Neuronal stem cell (in vitro differentiated cells): Measurements from ENCODE around the gene SOST.

ENCODE experiments used
- DNase-seq: peaks from one replicate; pipeline ENCODE4 v3.0.0-alpha.2; 2013; ENCODE audit warnings: low spot score
- H2AFZ ChIP-seq: one replicate; pipeline ENCODE4 v1.6.1; 2013; ENCODE audit warnings: mild to moderate bottlenecking, low read length, inconsistent platforms
- H2AK5ac ChIP-seq: 2 replicates; pipeline ENCODE4 v1.6.1; 2013; ENCODE audit warnings: low read depth, mild to moderate bottlenecking, inconsistent platforms, low read length, moderate library complexity, mixed read lengths
- H2BK120ac ChIP-seq: 2 replicates; pipeline ENCODE4 v1.6.1; 2013; ENCODE audit warnings: low read depth, mild to moderate bottlenecking, inconsistent platforms, low read length, moderate library complexity, mixed read lengths
- H2BK12ac ChIP-seq: one replicate; pipeline ENCODE4 v1.6.1; 2013; ENCODE audit warnings: low read length, inconsistent platforms
- H2BK15ac ChIP-seq: 2 replicates; pipeline ENCODE4 v1.6.1; 2013; ENCODE audit warnings: mild to moderate bottlenecking, low read length, inconsistent platforms, mixed read lengths
- H2BK5ac ChIP-seq: one replicate; pipeline ENCODE4 v1.6.1; 2013; ENCODE audit warnings: inconsistent platforms, mild to moderate bottlenecking, low read length, moderate library complexity
- H3K14ac ChIP-seq: one replicate; pipeline ENCODE4 v1.6.1; 2013; ENCODE audit warnings: low read length, inconsistent platforms
- H3K18ac ChIP-seq: 2 replicates; pipeline ENCODE4 v1.6.1; 2013; ENCODE audit warnings: low read length, inconsistent platforms
- H3K23ac ChIP-seq: 2 replicates; pipeline ENCODE4 v1.6.1; 2013; ENCODE audit warnings: low read depth, mild to moderate bottlenecking, mixed read lengths, low read length, inconsistent platforms; ENCODE audit not compliant: poor library complexity
- H3K27ac ChIP-seq: replicated peaks from 3 replicates; pipeline ENCODE4 v1.5.1; 2013; ENCODE audit warnings: low read length, inconsistent platforms
- H3K27me3 ChIP-seq, 3 experiments: 2 replicates each; pipeline ENCODE4 v1.6.1; 2013; ENCODE audit warnings: low read length in 3 of 3, mild to moderate bottlenecking in 2 of 3, inconsistent platforms in 1 of 3, low read depth in 1 of 3, mixed read lengths in 1 of 3, moderate library complexity in 1 of 3; ENCODE audit not compliant: control insufficient read depth in 3 of 3, insufficient read depth in 3 of 3
- H3K36me3 ChIP-seq, 2 donors: replicated peaks in 1 of 2; 2 replicates each; pipeline ENCODE4 v1.6.1; 2013; ENCODE audit warnings: low read length in 2 of 2; ENCODE audit not compliant: control insufficient read depth in 2 of 2, insufficient read depth in 2 of 2
- H3K4ac ChIP-seq: 2 replicates; pipeline ENCODE4 v1.6.1; 2013; ENCODE audit warnings: inconsistent platforms, mild to moderate bottlenecking, low read length, moderate library complexity
- H3K4me1 ChIP-seq, 2 donors: 1 replicate in 1 of 2; 2 replicates in 1 of 2; pipeline ENCODE4 v1.6.1; 2013; ENCODE audit warnings: low read length in 2 of 2, low read depth in 1 of 2; ENCODE audit not compliant: control insufficient read depth in 2 of 2, insufficient read depth in 1 of 2
- H3K4me2 ChIP-seq: one replicate; pipeline ENCODE4 v1.6.1; 2013; ENCODE audit warnings: mild to moderate bottlenecking, low read length, inconsistent platforms; ENCODE audit not compliant: insufficient read depth, poor library complexity, severe bottlenecking
- H3K4me3 ChIP-seq, 2 donors: 2 replicates each; pipeline ENCODE4 v1.5.1; 2013; ENCODE audit warnings: low read length in 2 of 2, mild to moderate bottlenecking in 2 of 2, inconsistent platforms in 1 of 2, moderate library complexity in 1 of 2
- H3K79me1 ChIP-seq: one replicate; pipeline ENCODE4 v1.6.1; 2013; ENCODE audit warnings: low read depth, mild to moderate bottlenecking, inconsistent platforms, low read length, moderate library complexity
- H3K9ac ChIP-seq: one replicate; pipeline ENCODE4 v1.6.1; 2013; ENCODE audit warnings: mild to moderate bottlenecking, low read depth, low read length, inconsistent platforms; ENCODE audit not compliant: poor library complexity
- H3K9me3 ChIP-seq, 2 donors: replicated peaks in 1 of 2; 2 replicates each; pipeline versions ENCODE3 to v1.6.1; 2013; ENCODE audit warnings: low read length in 2 of 2, mild to moderate bottlenecking in 2 of 2, inconsistent platforms in 1 of 2, low read depth in 1 of 2, mixed read lengths in 1 of 2, moderate library complexity in 1 of 2; ENCODE audit not compliant: control insufficient read depth in 2 of 2, insufficient read depth in 1 of 2
- H4K8ac ChIP-seq: one replicate; pipeline ENCODE4 v1.6.1; 2013; ENCODE audit warnings: low read depth, mild to moderate bottlenecking, inconsistent platforms, low read length, moderate library complexity
- H4K91ac ChIP-seq: one replicate; pipeline ENCODE4 v1.6.1; 2013; ENCODE audit warnings: low read length, low read depth, mild to moderate bottlenecking, inconsistent platforms; ENCODE audit not compliant: poor library complexity
- WGBS, 2 donors: extraction: QIAGEN DNeasy Blood & Tissue Kit; methylation state at CpG; one replicate each; pipeline ENCODE4 v1.1.7; 2013; ENCODE audit warnings: missing lambda C conversion rate in 2 of 2, mixed read lengths in 1 of 2; ENCODE audit not compliant: insufficient read length in 2 of 2, insufficient replicate concordance in 1 of 2; ENCODE audit errors: extremely low coverage in 2 of 2; 5-methylcytosine and 5-hydroxymethylcytosine counted together

Gene SOST

DNA sequence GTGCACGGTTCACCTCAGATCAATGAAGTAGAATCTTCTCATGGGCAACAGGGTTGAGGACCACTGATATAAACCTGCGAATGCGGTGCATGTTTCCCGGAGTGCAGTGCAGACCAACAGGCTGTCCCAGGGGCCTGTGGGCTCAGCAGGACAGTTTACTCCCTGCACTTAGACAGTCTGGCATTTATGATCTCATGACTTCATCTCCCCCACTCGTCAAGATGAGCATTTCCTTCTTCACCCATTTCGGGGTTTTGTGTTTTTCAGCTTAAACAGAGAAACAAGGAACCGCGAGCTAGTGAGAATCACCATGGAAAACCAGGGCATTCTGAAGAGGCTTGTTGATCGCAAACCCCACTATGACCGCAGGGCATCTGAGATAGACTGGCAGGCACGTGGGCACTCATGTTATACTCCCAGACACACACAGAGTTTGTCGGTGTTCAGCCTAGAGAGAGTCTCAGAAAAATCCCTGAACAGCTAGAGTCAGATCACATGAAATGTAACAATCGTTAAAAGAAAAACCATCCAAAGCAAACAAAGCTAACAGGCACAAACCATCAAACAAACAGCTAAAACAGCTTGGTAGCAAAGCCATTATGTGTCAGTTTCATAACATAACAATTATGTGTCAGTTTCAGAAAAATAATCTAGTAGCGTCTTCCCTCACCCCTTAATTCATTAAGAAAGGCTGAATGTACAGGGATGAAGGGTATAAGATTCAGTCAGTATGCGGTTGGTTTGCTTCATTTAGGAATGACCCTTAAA, 24.5 kb upstream of the SOST start:
- Histone ChIP-seq H3K79me1 (no peaks in the 10 kb centered on the region), H3K4me3 (no peak overlapping the region), H2BK12ac (no peak overlapping the region), H2BK120ac (no peak overlapping the region), H3K23ac (no peak overlapping the region), H4K91ac (no peak overlapping the region), H3K4me1 (peaks cover 4% of the 10 kb centered on the region in 2 donors), H2BK15ac (no peak overlapping the region), H2AK5ac (no peak overlapping the region), H3K4ac (no peak overlapping the region), H3K36me3 (no peaks in the 10 kb centered on the region), H3K27ac (no peak overlapping the region), H2BK5ac (no peak overlapping the region), H3K9ac (no peak overlapping the region), H3K4me2 (no peak overlapping the region), H2AFZ (no peak overlapping the region), H4K8ac (no peak overlapping the region), H3K9me3 (no peaks in the 10 kb centered on the region), H3K18ac (no peak overlapping the region), H3K14ac (no peak overlapping the region), H3K27me3 (peaks cover 0 to 45% (median 14%) of the 10 kb centered on the region in 3 experiments)
- no peak for DNase-seq
- WGBS, 2 donors, result no CpG with 5 or more reads among the region's 15 CpGs

DNA sequence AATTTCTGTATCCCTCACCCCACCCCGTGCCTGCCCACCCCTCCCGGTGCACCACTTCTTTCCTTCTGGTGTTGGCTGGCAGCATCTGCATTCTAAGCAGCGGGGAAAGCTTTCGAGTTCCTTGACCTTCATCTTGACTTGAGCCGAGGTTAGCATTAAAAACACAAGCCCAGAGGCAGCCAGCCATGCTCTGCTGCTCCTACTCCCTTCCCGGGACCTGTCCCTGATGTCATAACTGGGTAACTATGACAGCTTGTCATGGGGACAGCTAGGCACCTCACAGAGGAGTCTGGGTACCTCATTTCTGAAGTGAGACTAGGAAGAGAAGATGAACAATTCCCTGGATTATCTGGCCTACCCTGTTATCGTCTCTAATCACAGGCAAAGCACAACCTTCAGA, 21.5 kb upstream of the SOST start, which contains the start of gene CFAP97D1:
TSS of gene CFAP97D1 (plus strand) at position 301 of the 400 bp plus-strand sequence. CDS start at position 329, 28 bp downstream.
- no peak for DNase-seq
- H2AK5ac ChIP-seq, result no peak within 1 kb of the TSS
- H2BK12ac ChIP-seq, result no peak within 1 kb of the TSS
- no peak within 1 kb of the TSS for H2BK120ac ChIP-seq
- H3K27me3 ChIP-seq, result peaks cover 0 to 45% (median 14%) of the 10 kb centered on the region in 3 experiments
- H4K91ac ChIP-seq, result no peak within 1 kb of the TSS
- H3K18ac ChIP-seq, result no peak within 1 kb of the TSS
- peak within 1 kb of the TSS; percentile 66 for H3K4me2 ChIP-seq
- H2BK5ac ChIP-seq, result no peak within 1 kb of the TSS
- H3K9me3 ChIP-seq, result no peaks in the 10 kb centered on the region
- H2AFZ ChIP-seq, result peak within 1 kb of the TSS; percentile 98
- H3K4me1 ChIP-seq, result peaks cover 4% of the 10 kb centered on the region in 2 donors
- H3K23ac ChIP-seq, result peak within 1 kb of the TSS; percentile 31
- WGBS, 2 donors, result no CpG with 5 or more reads among the region's 7 CpGs
- no peak within 1 kb of the TSS for H3K4ac ChIP-seq
- peak within 1 kb of the TSS; percentile 88 to 95 for H3K4me3 ChIP-seq
- no peak within 1 kb of the TSS for H3K27ac ChIP-seq
- no peak within 1 kb of the TSS for H4K8ac ChIP-seq
- H3K36me3 ChIP-seq, result peaks cover 3% of the 10 kb centered on the region in 2 donors
- no peak within 1 kb of the TSS for H2BK15ac ChIP-seq
- peaks cover 5% of the 10 kb centered on the region for H3K79me1 ChIP-seq
- peak within 1 kb of the TSS; percentile 26 for H3K9ac ChIP-seq
- H3K14ac ChIP-seq, result no peak within 1 kb of the TSS

GRCh38 chr17:43779145-43780125, 20.8 kb upstream of the SOST start:
- WGBS, 2 donors, result no CpG with 5 or more reads among the region's 26 CpGs
- no peak overlapping the region for H3K18ac ChIP-seq
- H3K14ac ChIP-seq, result no peak overlapping the region
- peak overlapping the region; percentile 98 for H2AFZ ChIP-seq
- no peak overlapping the region for H2BK12ac ChIP-seq
- H3K36me3 ChIP-seq, result peaks cover 7 to 9% of the 10 kb centered on the region in 2 donors
- no peak overlapping the region for H2BK120ac ChIP-seq
- peaks cover 0 to 45% (median 14%) of the 10 kb centered on the region in 3 experiments for H3K27me3 ChIP-seq
- no peak overlapping the region for H3K27ac ChIP-seq
- H3K23ac ChIP-seq, result peak overlapping the region; percentile 90
- H3K79me1 ChIP-seq, result peaks cover 5% of the 10 kb centered on the region
- H3K4me1 ChIP-seq, result peaks cover 4% of the 10 kb centered on the region in 2 donors
- peak; percentile 48 for DNase-seq
- no peak overlapping the region for H3K4ac ChIP-seq
- no peak overlapping the region for H2AK5ac ChIP-seq
- H2BK5ac ChIP-seq, result no peak overlapping the region
- H3K4me2 ChIP-seq, result peak overlapping the region; percentile 66
- no peak overlapping the region for H4K91ac ChIP-seq
- H3K4me3 ChIP-seq, result peak overlapping the region; percentile 88 to 95
- H4K8ac ChIP-seq, result no peak overlapping the region
- no peak overlapping the region for H2BK15ac ChIP-seq
- no peaks in the 10 kb centered on the region for H3K9me3 ChIP-seq
- peak overlapping the region; percentile 26 for H3K9ac ChIP-seq
